GM19240 (cell line): Measurements from ENCODE around the gene GIGYF1.
"Not testable (repeated sequence)": the region's sequence is repeated elsewhere in the genome, so short reads cannot be mapped to it uniquely, and the experiment has no call there.

ENCODE experiments used
- DNase-seq: peaks from one replicate; pipeline ENCODE4 v3.0.0; 2011; ENCODE audit warnings: low spot score; ENCODE audit not compliant: insufficient read length

The GIGYF1 gene

DNA sequence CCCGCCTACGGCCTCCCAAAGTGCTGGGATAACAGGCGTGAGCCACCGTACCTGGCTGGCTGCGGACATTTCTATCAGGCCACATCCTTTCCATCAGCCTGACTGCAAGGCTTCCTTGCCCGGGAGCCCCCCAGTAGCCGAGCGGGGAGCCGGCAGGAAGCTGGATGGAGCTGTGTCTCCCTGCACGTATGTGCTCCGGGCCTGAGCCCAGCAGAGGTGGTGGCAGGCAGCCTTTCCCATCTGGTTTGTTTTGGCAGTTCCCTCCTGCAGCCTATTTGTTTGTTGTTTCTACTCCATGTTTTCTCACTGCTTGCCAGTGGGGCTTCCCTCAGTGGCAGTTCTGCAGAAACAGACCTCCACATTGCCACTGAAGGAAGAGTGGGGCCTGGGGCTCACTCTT, 17.3 kb upstream of the GIGYF1 start:
- DNase-seq = no peak

GRCh38 chr7:100710452-100710851, 16.4 kb upstream of the GIGYF1 start:
- DNase-seq = no peak

GRCh38 chr7:100708395-100708794, 14.3 kb upstream of the GIGYF1 start:
- no peak for DNase-seq

GRCh38 chr7:100706672-100707311, 12.7 kb upstream of the GIGYF1 start:
- DNase-seq = no peak

DNA sequence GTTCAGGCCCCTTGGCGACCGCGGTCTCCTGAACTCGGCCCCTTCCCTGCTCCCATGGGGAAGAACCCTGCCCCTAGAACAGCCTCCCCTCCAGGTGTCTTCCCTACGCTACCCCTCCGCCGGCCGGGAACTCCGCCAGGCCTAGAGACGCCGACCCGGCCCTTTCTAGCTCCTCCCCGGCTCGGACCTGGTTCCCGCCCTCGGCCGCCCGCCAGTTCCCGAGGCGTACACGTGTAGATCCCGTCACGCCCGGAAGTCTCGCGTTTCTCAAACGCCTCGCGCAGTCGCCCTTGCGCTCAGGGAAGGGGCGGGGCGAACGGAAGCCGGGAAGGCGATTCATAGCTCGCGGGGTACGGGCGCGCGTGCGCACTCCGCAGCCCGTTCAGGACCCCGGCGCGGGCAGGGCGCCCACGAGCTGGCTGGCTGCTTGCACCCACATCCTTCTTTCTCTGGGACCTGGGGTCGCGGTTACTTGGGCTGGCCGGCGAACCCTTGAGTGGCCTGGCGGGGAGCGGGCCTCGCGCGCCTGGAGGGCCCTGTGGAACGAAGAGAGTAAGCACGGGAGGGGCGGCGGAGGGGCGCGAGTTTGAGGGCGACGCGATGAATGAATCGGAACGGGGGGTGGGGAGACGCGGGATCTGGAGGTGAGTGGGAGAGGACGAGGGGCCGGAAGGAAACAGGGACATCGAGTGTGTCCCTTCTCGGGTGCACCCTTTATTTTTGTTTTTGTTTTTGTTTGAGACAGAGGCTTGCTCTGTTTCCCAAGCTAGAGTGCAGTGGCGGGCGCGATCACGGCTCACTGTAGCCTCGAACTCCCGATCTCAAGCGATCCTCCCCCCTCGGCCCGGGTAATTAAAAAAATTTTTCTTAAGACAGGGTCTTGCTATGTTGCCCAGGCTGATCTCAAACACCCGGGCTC, 12.0 kb upstream of the GIGYF1 start, which contains the start of gene POP7:
Gene POP7, plus strand, starts transcription at position 369 of the 919 bp plus-strand sequence. CDS start 710 bp downstream, outside the sequence.
- DNase-seq = peak; percentile 94

GRCh38 chr7:100705320-100705752, 11.3 kb upstream of the GIGYF1 start:
- DNase-seq = peak; percentile 77

DNA sequence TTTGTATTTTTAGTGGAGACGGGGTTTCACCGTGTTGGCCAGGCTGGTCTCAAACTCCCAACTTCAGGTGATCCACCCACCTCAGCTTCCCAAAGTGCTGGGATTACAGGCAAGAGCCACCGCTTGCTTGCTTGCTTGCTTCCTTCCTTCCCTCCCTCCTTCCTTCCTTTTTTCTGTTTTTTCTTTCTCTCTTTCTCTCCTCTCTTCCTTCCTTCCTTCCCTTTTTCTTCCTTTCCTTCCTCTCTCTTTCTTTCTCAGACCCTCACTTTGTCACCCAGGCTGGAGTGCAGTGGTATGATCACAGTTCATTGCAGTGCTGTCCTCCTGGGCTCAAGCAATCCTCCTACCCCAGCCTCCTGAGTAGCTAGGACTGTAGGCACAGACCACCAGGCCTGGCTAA, 7.0 kb upstream of the GIGYF1 start:
- not testable (repeated sequence) for DNase-seq

GRCh38 chr7:100699018-100699417, 5.0 kb upstream of the GIGYF1 start:
- no peak for DNase-seq

DNA sequence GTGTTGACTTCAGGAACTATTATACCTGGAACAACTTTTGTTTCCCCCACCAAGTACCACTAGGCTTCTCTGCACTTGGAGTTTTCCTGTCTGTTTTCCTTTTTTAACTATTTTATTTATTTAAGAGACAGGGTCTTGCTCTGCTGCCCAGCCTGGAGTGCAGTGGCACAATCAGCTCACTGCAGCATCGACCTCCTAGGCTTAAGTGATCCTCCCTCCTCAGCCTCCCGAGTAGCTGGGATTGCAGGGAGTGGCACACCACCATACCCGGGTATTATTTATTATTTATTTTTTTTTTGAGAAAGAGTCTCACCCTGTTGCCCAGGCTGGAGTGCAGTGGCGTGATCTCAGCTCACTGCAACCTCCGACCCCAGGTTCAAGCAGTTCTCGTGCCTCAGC, 2.1 kb upstream of the GIGYF1 start:
- DNase-seq = no peak

DNA sequence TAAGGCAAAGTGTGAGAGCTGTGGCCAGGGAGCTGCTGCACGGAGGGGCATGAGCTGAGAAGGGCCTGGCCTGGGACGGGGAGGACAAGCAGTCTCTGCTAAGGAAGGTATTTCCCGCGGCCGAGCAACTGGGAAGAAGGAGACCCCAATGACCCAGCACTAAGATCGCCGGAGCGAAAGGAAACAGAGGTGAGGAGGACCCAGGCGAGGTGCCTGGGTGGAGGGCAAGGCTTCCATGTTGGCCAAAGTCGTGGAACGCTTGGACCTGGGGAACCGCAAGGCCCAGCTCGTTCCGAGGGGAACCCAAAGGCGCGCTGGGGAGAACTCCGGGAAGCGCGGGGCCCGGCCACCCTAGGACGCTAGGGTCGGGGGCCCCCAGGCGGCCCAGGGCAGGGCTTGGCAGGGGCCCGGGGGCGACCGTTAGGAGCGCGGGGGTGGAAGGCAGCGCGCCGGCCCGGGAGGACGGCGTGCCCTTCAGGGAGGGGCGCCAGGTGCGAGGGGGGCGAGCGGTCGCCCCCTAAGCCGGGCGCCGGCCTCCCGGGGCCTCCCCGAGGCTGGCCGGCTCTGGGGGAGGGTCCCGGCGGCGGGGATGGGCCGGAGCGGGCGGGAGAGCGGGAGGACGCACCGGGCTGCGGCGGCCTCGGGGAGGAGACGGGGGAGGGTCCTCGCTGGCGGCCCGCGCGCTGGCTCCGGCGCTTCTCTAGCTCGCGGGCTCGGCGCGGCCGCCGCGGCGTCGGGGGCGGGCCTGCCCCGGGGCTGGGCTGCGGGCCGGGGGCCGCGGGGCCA, 545 bp downstream of the GIGYF1 start:
- no peak for DNase-seq

DNA sequence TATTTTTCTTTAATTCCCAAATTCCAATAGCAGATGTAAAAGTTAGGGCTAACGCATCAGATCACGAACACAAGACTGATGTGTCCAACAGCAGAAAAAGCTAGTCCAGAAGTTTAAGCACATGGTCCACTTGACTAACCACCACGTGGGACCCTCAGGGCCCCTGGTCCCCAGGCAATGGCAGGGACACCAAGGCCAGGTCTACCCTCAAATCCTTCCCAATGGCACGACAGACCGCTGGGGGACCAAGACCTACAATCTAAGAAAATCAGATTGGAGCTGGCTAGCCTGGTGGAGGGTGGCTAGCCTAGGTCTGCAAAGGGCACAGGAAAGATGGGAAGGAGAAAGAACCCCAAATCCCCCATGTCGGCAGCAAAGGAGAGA, 1.5 kb downstream of the GIGYF1 start:
- DNase-seq = no peak

DNA sequence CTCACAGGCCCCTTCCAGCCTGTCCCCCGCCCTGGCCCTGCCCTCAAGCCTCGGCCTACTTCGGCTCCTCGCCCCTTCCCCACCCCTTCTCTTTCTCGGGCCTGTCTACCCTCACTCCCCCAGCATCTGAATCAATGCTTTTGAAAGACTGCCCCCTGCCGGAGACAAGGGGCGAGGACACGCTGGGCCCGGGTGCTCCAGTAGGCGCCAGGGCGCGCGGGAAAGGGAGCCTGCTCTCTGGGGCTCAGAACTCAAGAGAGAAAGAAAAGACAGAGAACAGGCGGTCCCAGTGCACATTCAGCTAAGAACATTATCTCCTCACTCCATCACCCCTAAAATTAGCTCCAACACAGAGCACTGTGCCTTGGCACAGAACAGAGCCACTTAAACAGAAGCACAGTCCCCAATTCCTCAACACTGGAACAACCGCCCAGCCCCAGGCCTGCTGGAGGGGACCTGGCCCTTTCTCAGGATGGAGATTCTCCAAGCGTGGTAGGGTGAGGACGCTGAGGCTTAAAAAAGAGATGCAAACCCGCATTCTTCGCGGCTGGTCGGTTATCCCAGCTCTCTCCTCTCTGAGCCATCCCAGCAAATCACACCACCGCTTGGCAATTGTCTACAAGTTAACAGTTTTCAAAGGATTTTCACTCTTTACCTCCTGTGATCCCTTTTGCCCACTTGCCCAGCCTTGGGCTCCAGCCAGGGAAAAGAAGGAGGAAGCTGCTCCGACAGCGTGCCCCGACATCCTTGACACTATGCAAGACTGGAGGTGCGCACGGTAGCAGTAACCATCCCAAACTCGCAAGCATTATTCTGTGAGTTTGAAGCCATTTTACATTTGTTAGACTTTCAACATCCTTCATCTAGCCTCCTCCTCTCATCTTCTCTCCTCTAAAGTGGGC, 2.1 kb downstream of the GIGYF1 start:
- DNase-seq = peak; percentile 92

GRCh38 chr7:100689230-100690135, 4.6 kb downstream of the GIGYF1 start:
- DNase-seq = no peak

GRCh38 chr7:100688326-100688860, 5.7 kb downstream of the GIGYF1 start:
- no peak for DNase-seq

DNA sequence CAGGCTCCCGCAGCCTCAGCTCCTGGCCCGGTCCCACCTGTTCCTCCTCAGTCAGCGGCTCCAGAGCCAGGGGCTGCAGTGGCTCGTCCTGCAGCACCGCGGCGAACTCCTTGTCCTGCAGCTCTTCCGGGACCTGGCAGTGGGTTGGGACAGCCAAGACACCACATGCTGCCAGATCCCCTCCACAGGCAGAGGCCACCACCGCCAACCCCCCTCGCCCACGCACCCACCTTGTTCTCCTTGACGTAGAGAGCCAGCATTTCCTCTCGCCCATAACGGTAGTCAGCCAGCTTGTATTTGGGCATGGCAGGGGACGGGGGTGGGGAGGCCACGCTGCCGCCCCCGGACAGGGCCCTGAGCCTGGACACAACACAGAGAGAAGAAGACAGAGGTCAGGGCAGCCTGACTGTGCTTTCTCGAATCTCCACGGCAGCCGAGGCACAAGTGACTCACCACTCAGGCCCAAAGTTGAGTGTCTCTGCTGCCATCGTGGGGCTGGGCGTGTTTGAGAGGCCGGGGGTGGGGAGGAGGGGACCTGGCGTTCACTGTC, 6.2 kb downstream of the GIGYF1 start:
- DNase-seq = no peak

- no peak for DNase-seq
These were observed 6.8 kb downstream of the GIGYF1 start for GRCh38 chr7:100687261-100687660.

GRCh38 chr7:100686822-100687211, 7.2 kb downstream of the GIGYF1 start:
- no peak for DNase-seq

- no peak for DNase-seq
These were observed 7.7 kb downstream of the GIGYF1 start for GRCh38 chr7:100686201-100686821.
